Chondrocyte (in vitro differentiated cells): ENCODE measurements around the gene SLC2A11. TPM values are rescaled to one million over a fixed set of nuclear protein-coding genes. Genes with fewer than 3 reads are reported as not detected.
"Not testable (repeated sequence)": the region's sequence is repeated elsewhere in the genome, so short reads cannot be mapped to it uniquely, and the experiment has no call there.

Experiments used
- DNase-seq: peaks from one replicate; pipeline ENCODE4 v3.0.0; 2021; ENCODE audit warnings: mixed read lengths, low spot score
- H3K27ac Mint-ChIP-seq: one replicate; pipeline ENCODE4 v1.8.0; 2021; ENCODE audit warnings: mild to moderate bottlenecking, moderate library complexity, mixed read lengths; ENCODE audit not compliant: unreplicated experiment
- H3K27me3 Mint-ChIP-seq: 2 replicates; pipeline ENCODE4 v1.8.0; 2021; ENCODE audit warnings: low read depth, mixed read lengths
- H3K36me3 Mint-ChIP-seq: 2 replicates; pipeline ENCODE4 v1.8.0; 2021; ENCODE audit warnings: low read depth, mixed read lengths
- H3K4me1 Mint-ChIP-seq: 2 replicates; pipeline ENCODE4 v1.8.0; 2021; ENCODE audit warnings: low read depth, mild to moderate bottlenecking, mixed read lengths
- H3K4me3 Mint-ChIP-seq: one replicate; pipeline ENCODE4 v1.8.0; 2021; ENCODE audit warnings: mild to moderate bottlenecking, moderate library complexity, mixed read lengths; ENCODE audit not compliant: unreplicated experiment
- H3K9me3 Mint-ChIP-seq: 2 replicates; pipeline ENCODE4 v1.8.0; 2021; ENCODE audit warnings: low read depth, mixed read lengths
- total RNA-seq: library from RNA; stranded (reverse); gene quantifications from 3 replicates; pipeline ENCODE4 v1.2.1, GENCODE V29; 2021
- TF ChIP-seq, protein P1 (sequence below): fragments of 200-600 bp; sonication (generic); IDR thresholded peaks from 2 replicates; pipeline ENCODE4 v1.5.0; 2021; ENCODE audit warnings: antibody characterized with exemption, mild to moderate bottlenecking, moderate library complexity

Gene SLC2A11
- total RNA-seq, 1 donor from 2014 or later: 14.8 TPM

DNA sequence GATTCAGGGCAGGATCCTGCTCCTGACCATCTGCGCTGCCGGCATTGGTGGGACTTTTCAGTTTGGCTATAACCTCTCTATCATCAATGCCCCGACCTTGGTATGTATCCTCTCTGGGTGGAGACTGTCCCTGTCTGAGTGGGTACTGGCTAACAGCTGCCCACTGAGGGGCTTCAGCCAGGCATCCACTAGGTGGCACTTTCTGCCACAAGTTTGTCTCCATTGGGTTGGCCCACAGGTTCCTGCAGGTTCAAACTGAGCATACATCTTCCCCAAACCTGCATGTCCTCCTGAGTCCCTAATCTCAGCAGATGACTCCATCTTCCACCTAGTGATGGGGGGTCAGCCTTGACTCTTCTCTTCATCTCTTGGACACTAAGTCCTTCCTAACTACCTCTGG is 4.4 kb downstream of the SLC2A11 start:
- peak; percentile 47 for DNase-seq
- H3K27ac Mint-ChIP-seq: no peak overlapping the region
- H3K27me3 Mint-ChIP-seq: no peaks in the 10 kb centered on the region
- TF ChIP-seq, protein P1, sequence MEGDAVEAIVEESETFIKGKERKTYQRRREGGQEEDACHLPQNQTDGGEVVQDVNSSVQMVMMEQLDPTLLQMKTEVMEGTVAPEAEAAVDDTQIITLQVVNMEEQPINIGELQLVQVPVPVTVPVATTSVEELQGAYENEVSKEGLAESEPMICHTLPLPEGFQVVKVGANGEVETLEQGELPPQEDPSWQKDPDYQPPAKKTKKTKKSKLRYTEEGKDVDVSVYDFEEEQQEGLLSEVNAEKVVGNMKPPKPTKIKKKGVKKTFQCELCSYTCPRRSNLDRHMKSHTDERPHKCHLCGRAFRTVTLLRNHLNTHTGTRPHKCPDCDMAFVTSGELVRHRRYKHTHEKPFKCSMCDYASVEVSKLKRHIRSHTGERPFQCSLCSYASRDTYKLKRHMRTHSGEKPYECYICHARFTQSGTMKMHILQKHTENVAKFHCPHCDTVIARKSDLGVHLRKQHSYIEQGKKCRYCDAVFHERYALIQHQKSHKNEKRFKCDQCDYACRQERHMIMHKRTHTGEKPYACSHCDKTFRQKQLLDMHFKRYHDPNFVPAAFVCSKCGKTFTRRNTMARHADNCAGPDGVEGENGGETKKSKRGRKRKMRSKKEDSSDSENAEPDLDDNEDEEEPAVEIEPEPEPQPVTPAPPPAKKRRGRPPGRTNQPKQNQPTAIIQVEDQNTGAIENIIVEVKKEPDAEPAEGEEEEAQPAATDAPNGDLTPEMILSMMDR: peak; percentile 77
- peaks cover 4% of the 10 kb centered on the region for H3K4me1 Mint-ChIP-seq
- no peak overlapping the region for H3K4me3 Mint-ChIP-seq
- H3K9me3 Mint-ChIP-seq: no peaks in the 10 kb centered on the region
- peaks cover 12% of the 10 kb centered on the region for H3K36me3 Mint-ChIP-seq

DNA sequence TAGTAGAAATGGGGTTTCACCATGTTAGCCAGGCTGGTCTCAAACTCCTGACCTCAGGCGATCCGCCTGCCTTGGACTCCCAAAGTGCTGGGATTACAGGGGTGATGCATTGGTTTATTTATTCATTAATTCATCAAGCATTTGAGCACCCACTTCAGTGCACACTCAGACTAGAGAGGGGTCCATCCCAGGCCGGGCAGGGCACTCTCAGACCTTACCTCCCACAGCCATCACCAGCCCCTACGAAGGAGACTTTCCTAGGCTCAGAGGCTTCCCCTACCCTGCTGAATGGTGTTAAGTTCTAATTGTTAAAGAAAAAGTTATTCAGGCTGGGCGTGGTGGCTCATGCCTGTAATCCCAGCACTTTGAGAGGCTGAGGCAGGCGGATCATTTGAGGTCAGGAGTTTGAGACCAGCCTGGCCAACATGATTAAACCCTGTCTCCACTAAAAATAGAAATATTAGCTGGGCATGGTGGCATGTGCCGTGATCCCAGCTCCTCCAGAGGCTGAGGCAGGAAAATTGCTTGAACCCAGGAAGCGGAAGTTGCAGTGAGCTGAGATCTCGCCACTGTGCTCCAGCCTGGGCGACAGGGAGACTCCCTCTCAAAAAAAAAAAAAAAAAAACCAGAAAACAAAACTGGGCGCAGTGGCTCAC is 7.0 kb downstream of the SLC2A11 start:
- H3K27ac Mint-ChIP-seq, DNase-seq, H3K4me3 Mint-ChIP-seq, H3K4me1 Mint-ChIP-seq, H3K9me3 Mint-ChIP-seq, H3K27me3 Mint-ChIP-seq: not testable (repeated sequence)
- peaks cover 18% of the 10 kb centered on the region for H3K36me3 Mint-ChIP-seq

DNA sequence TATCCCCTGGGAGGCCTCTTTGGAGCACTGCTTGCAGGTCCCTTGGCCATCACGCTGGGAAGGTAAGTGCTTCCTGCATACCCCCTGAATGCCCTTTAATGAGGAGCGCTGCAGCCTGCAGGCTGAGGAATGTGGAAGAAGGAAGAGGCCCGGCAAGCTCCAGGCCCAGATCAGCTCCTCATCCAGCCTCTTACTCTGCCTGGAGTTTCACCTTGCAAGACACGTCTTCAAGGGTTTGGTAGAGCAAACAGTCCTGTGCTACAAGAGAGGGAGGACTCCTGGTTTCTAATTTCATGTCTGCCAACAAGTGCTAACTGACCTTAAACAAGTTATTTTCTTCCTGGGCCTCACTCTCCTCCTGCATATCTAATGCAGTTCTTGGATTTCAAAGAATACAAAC is 10.9 kb downstream of the SLC2A11 start:
- no peaks in the 10 kb centered on the region for H3K4me1 Mint-ChIP-seq
- DNase-seq: no peak
- no peak overlapping the region for H3K4me3 Mint-ChIP-seq
- H3K9me3 Mint-ChIP-seq: no peaks in the 10 kb centered on the region
- H3K27ac Mint-ChIP-seq: no peak overlapping the region
- H3K27me3 Mint-ChIP-seq: no peaks in the 10 kb centered on the region
- peaks cover 15% of the 10 kb centered on the region for H3K36me3 Mint-ChIP-seq
- TF ChIP-seq, protein P1: no peak

DNA sequence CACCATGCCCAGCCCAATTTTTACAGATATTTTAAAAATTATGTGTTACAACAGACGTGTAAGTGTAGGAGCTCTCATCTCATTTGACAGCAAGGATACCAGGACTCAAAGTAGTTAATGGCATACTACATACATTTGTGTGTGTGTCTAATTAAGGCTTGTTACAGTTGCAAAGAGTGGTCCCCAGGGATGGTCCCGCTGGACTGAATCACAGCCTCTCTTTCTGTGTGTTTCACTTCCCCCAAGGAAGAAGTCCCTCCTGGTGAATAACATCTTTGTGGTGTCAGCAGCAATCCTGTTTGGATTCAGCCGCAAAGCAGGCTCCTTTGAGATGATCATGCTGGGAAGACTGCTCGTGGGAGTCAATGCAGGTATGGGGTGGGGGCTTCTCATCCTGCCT is 17.2 kb downstream of the SLC2A11 start:
- no peak overlapping the region for H3K27ac Mint-ChIP-seq
- peaks cover 26% of the 10 kb centered on the region for H3K36me3 Mint-ChIP-seq
- H3K9me3 Mint-ChIP-seq: no peaks in the 10 kb centered on the region
- no peak overlapping the region for H3K4me3 Mint-ChIP-seq
- no peaks in the 10 kb centered on the region for H3K4me1 Mint-ChIP-seq
- no peaks in the 10 kb centered on the region for H3K27me3 Mint-ChIP-seq
- DNase-seq: no peak
- TF ChIP-seq, protein P1: no peak

DNA sequence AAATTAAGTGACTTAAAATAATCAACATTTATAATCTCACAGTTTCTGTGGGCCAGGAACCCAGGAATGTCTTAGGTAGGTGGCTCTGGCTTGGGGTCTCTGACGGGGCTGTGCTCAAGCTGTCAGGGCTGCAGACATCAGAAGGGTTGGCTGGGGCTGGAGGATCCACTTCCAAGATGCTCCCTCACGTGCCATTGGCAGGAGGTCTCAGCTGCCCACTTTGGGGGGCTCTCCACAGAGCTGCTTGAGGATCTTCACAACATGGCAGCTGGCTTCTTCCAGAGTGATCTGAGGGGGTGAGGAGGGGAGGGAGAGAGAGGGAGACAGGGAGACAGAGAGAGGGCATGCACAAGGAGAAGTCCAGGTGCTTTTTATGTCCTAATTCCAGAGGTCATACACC is 18.1 kb downstream of the SLC2A11 start:
- H3K9me3 Mint-ChIP-seq: no peaks in the 10 kb centered on the region

More for the DNA sequence above, 18.1 kb downstream of the SLC2A11 start:
- H3K4me3 Mint-ChIP-seq: no peak overlapping the region
- no peaks in the 10 kb centered on the region for H3K27me3 Mint-ChIP-seq
- no peaks in the 10 kb centered on the region for H3K4me1 Mint-ChIP-seq
- H3K36me3 Mint-ChIP-seq: peaks cover 24% of the 10 kb centered on the region
- TF ChIP-seq, protein P1: no peak
- H3K27ac Mint-ChIP-seq: no peak overlapping the region
- DNase-seq: peak; percentile 46
